HepG2 (cell line): ENCODE measurements around the gene SEC61A2. TPM values are rescaled to one million over a fixed set of nuclear protein-coding genes. Genes with fewer than 3 reads are reported as not detected.

Experiments used
- ATAC-seq: fragments of 200-7000 bp; cut with Tn5 transposase; 3 replicates; pipeline ENCODE4 v1.9.1; 2020; ENCODE audit warnings: mild to moderate bottlenecking, moderate library complexity
- BruUV-seq: library from RNA; stranded (reverse); fragments of 400-500 nt; replicated peaks from 2 replicates; lab custom pipeline; 2021; lab: Mats Ljungman, UMichigan
- CTCF ChIA-PET: fragments of 300-600 bp; formaldehyde crosslinking; extraction: SDS; loops from one replicate; lab custom pipeline; 2021; ENCODE audit warnings: low total read pairs, inconsistent platforms, low intra/inter-chr PET ratio; lab: Yijun Ruan, JAX
- POLR2A ChIA-PET: fragments of 350-600 bp; sonication (Branson Sonifier 250); formaldehyde crosslinking; loops from one replicate; lab custom pipeline; 2020; ENCODE audit warnings: antibody characterized with exemption, inconsistent platforms; lab: Yijun Ruan, JAX
- DNase-seq: peaks from one replicate; pipeline ENCODE4 v3.0.0-alpha.2; 2015; ENCODE audit warnings: low spot score
- FAIRE-seq: peaks from 3 replicates; lab custom pipeline; 2011; peaks lifted over from hg19 to GRCh38; lab: Jason Lieb, UNC
- H2AFZ ChIP-seq: one replicate; pipeline ENCODE4 v1.6.1; 2011; ENCODE audit warnings: low read length, inconsistent platforms
- H3K27ac ChIP-seq: fragments of 300-600 bp; 3 replicates; pipeline ENCODE4 v1.8.0; 2011; ENCODE audit warnings: mixed run types, mild to moderate bottlenecking, mixed read lengths, low read length, inconsistent platforms; ENCODE audit not compliant: insufficient read depth; ENCODE audit errors: extremely low read length
- H3K27me3 ChIP-seq, 2 experiments: fragments of 200-600 bp in 1 of 2; 2 replicates in 1 of 2; 3 replicates in 1 of 2; pipeline versions ENCODE4 v1.6.0 to v1.8.0; 2011; ENCODE audit warnings: low read length in 2 of 2, mild to moderate bottlenecking in 2 of 2, moderate library complexity in 2 of 2, inconsistent platforms in 1 of 2; ENCODE audit not compliant: insufficient read depth in 2 of 2, control insufficient read depth in 1 of 2
- H3K36me3 ChIP-seq, 2 experiments: fragments of 200-600 bp in 1 of 2; replicated peaks in 1 of 2; 2 replicates in 1 of 2; 3 replicates in 1 of 2; pipeline versions ENCODE4 v1.5.1 to v1.8.0; 2011; ENCODE audit warnings: low read length in 2 of 2, inconsistent platforms in 1 of 2; ENCODE audit not compliant: insufficient read depth in 2 of 2, control insufficient read depth in 1 of 2
- H3K4me1 ChIP-seq: 2 replicates; pipeline ENCODE4 v1.5.1; 2012; ENCODE audit warnings: low read length, inconsistent platforms; ENCODE audit not compliant: insufficient read depth
- H3K4me2 ChIP-seq: 2 replicates; pipeline ENCODE4 v1.6.0; 2011; ENCODE audit warnings: low read depth, low read length, inconsistent platforms
- H3K4me3 ChIP-seq, 3 experiments: fragments of 200-600 bp in 1 of 3; sonication (generic), shearing (Covaris generic) in 1 of 3; replicated peaks in 1 of 3; 2 replicates each; pipeline ENCODE4 v1.5.1; 2011 to 2016; ENCODE audit warnings: low read length in 3 of 3, inconsistent platforms in 2 of 3, low read depth in 2 of 3, mild to moderate bottlenecking in 2 of 3, control low read depth in 1 of 3, mixed read lengths in 1 of 3; ENCODE audit not compliant: insufficient read depth in 1 of 3
- H3K79me2 ChIP-seq: one replicate; pipeline ENCODE4 v1.6.1; 2011; ENCODE audit warnings: low read length, inconsistent platforms; ENCODE audit not compliant: insufficient read depth
- H3K9ac ChIP-seq: 2 replicates; pipeline ENCODE4 v1.6.0; 2011; ENCODE audit warnings: mild to moderate bottlenecking, low read depth, low read length, inconsistent platforms; ENCODE audit not compliant: insufficient read depth
- H3K9me3 ChIP-seq: 2 replicates; pipeline ENCODE4 v1.5.1; 2012; ENCODE audit warnings: mild to moderate bottlenecking, low read length
- H4K20me1 ChIP-seq: 2 replicates; pipeline ENCODE4 v1.6.0; 2011; ENCODE audit warnings: inconsistent platforms, mild to moderate bottlenecking, low read length, moderate library complexity; ENCODE audit not compliant: insufficient read depth
- ARNT2 ChIP-seq: sonication (generic); formaldehyde crosslinking; IDR thresholded peaks from 2 replicates; pipeline ENCODE4 v1.8.0; 2022; ENCODE audit warnings: mild to moderate bottlenecking, low read depth, missing genetic modification reagents, moderate library complexity
- ARNTL ChIP-seq: sonication (generic); formaldehyde crosslinking; IDR thresholded peaks from 2 replicates; pipeline ENCODE4 v1.4.0; 2020; ENCODE audit warnings: mild to moderate bottlenecking, missing genetic modification reagents
- DPF2 ChIP-seq: sonication (generic); formaldehyde crosslinking; IDR thresholded peaks from 2 replicates; pipeline ENCODE4 v1.4.0; 2020; ENCODE audit warnings: mild to moderate bottlenecking, low read depth, missing genetic modification reagents, borderline replicate concordance
- NAIF1 ChIP-seq: sonication (generic); formaldehyde crosslinking; IDR thresholded peaks from 2 replicates; pipeline ENCODE4 v1.5.0; 2020; ENCODE audit warnings: mild to moderate bottlenecking, missing genetic modification reagents, borderline replicate concordance
- NFYB ChIP-seq: sonication (generic); formaldehyde crosslinking; IDR thresholded peaks from 2 replicates; pipeline ENCODE4 v1.4.0; 2020; ENCODE audit warnings: missing genetic modification reagents
- RORA ChIP-seq: sonication (generic); formaldehyde crosslinking; IDR thresholded peaks from 2 replicates; pipeline ENCODE4 v1.5.0; 2020; ENCODE audit warnings: mild to moderate bottlenecking, missing genetic modification reagents, moderate library complexity
- ZBTB7B ChIP-seq: sonication (generic); formaldehyde crosslinking; IDR thresholded peaks from 2 replicates; pipeline ENCODE4 v1.4.0; 2020; ENCODE audit warnings: missing genetic modification reagents
- ZNF180 ChIP-seq: sonication (generic); formaldehyde crosslinking; IDR thresholded peaks from 2 replicates; pipeline ENCODE4 v1.4.0; 2020; ENCODE audit warnings: low read depth, missing genetic modification reagents, borderline replicate concordance
- ZNF350 ChIP-seq: sonication (generic); formaldehyde crosslinking; IDR thresholded peaks from 2 replicates; pipeline ENCODE4 v1.4.0; 2020; ENCODE audit warnings: mild to moderate bottlenecking, low read depth, missing genetic modification reagents, borderline replicate concordance
- ZNF749 ChIP-seq: sonication (generic); formaldehyde crosslinking; IDR thresholded peaks from 2 replicates; pipeline ENCODE4 v1.8.0; 2022; ENCODE audit warnings: mild to moderate bottlenecking, missing genetic modification reagents, moderate library complexity, borderline replicate concordance
- ZZZ3 ChIP-seq: sonication (generic); formaldehyde crosslinking; IDR thresholded peaks from 2 replicates; pipeline ENCODE4 v1.4.0; 2020; ENCODE audit warnings: missing genetic modification reagents, mild to moderate bottlenecking, borderline replicate concordance
- WGBS: methylation state at CpG from one replicate; pipeline ENCODE4 v1.1.6; 2017; ENCODE audit warnings: low lambda C conversion rate; 5-methylcytosine and 5-hydroxymethylcytosine counted together
- in situ Hi-C: cut with HindIII; loops from 2 replicates; pipeline ENCODE4 v1.10.0; 2017; ENCODE audit warnings: low pct_unique_long_range_greater_than_20kb; ENCODE audit not compliant: extremely low pct_ligation_motif_present
- intact Hi-C: fragments of 100-400 bp; cut with micrococcal nuclease; formaldehyde crosslinking; loops from one replicate; pipeline ENCODE4 v1.10.0; 2022; ENCODE audit not compliant: unreplicated experiment
- polyA plus RNA-seq, 8 experiments: library from polyadenylated mRNA; depleted of rRNA in 3 of 8; stranded (reverse) in 7 of 8; unstranded in 1 of 8; fragments of >200 nt; fragmentation: Illumina TruSeq in 4 of 8; extraction: Trizol in 4 of 8; gene quantifications; 2 replicates each; pipeline versions ENCODE4 v1.2.1 to v1.2.3, GENCODE V29; 2011 to 2016; ENCODE audit warnings: low read depth in 4 of 8, missing spikeins in 1 of 8, mixed read lengths in 1 of 8; ENCODE audit not compliant: insufficient read depth in 1 of 8
- total RNA-seq, 5 experiments: library from RNA; depleted of rRNA; stranded (reverse); fragments of >200 nt; fragmentation: Illumina TruSeq; extraction: Trizol; gene quantifications; 2 replicates each; pipeline ENCODE4 v1.2.3, GENCODE V29; 2016; ENCODE audit warnings: low read depth in 1 of 5
- TF ChIP-seq, protein P1 (sequence below): sonication (generic); formaldehyde crosslinking; IDR thresholded peaks from 2 replicates; pipeline ENCODE4 v1.8.1; 2023; ENCODE audit warnings: mild to moderate bottlenecking, missing genetic modification reagents, borderline replicate concordance
- TF ChIP-seq, protein P2 (sequence below): sonication (generic); formaldehyde crosslinking; IDR thresholded peaks from 2 replicates; pipeline ENCODE4 v1.5.1; 2020; ENCODE audit warnings: missing genetic modification reagents, mild to moderate bottlenecking, borderline replicate concordance
- TF ChIP-seq, protein P3 (sequence below): sonication (generic); formaldehyde crosslinking; IDR thresholded peaks from 2 replicates; pipeline ENCODE4 v1.5.0; 2020; ENCODE audit warnings: missing genetic modification reagents

The SEC61A2 gene
- total and polyA plus RNA-seq, 2 of the 13 experiments (the other 11 are each of a cell fraction or from before 2014, with no cell fraction given): 5.5 to 7.4 TPM

GRCh38 chr10:12130237-12130872, 878 bp downstream of the SEC61A2 start (continued):
- TF ChIP-seq, protein P1, sequence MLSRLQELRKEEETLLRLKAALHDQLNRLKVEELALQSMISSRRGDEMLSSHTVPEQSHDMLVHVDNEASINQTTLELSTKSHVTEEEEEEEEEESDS: no peak
- no peak for TF ChIP-seq RORA (CRISPR knock-in tag)
- TF ChIP-seq ZNF749 (CRISPR knock-in tag): no peak

DNA sequence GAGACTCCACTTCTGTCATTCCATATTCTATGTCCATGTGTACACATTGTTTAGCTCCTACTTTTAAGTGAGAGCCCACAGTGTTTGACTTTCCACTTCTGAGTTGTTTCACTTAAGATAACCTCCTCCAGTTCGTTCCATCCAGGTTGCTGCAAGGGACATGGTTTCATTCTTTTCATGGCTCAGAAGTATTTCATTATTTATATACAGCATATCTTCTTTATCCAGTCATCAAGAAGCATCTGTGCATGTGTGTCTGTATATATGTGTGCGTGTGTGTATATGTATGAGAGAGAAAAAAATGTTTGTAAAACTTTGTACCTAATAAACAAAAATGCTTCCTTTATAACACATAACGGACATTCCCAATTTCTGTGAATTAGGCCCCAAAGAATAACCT, 6.2 kb downstream of the SEC61A2 start:
- Histone ChIP-seq H3K79me2 (no peaks in the 10 kb centered on the region), H3K9me3 (no peaks in the 10 kb centered on the region), H4K20me1 (no peaks in the 10 kb centered on the region), H3K27me3 (no peaks in the 10 kb centered on the region), H3K4me2 (no peak overlapping the region), H3K4me3 (no peak overlapping the region), H3K4me1 (peaks cover 2% of the 10 kb centered on the region), H2AFZ (no peak overlapping the region), H3K36me3 (peaks cover 0 to 13% of the 10 kb centered on the region in 2 experiments; a peak in 4 of 5 replicates)
- intact Hi-C loops: no loop called here
- FAIRE-seq (no peak), ATAC-seq (no peak), DNase-seq (no peak)
- POLR2A ChIA-PET: no interaction called here
- 95% methylated on average over 3 of the region's 3 CpGs for WGBS
- TF ChIP-seq ARNT2 (CRISPR knock-in tag): no peak
- TF ChIP-seq ZZZ3 (CRISPR knock-in tag): no peak
- TF ChIP-seq ZNF180 (CRISPR knock-in tag): no peak
- no peak for TF ChIP-seq ZNF350
- TF ChIP-seq NAIF1 (CRISPR knock-in tag): no peak
- TF ChIP-seq, protein P2, sequence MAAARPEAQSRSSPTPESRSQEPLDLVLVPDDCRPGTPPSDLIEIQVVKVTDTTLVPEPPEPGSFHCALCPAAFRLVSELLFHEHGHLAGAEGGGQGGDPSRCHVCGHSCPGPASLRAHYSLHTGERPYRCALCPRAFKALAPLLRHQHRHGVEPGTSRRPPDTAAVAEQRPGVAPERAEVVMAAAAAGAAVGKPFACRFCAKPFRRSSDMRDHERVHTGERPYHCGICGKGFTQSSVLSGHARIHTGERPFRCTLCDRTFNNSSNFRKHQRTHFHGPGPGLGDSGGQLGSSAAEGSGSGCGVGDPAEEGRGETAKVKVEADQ (CRISPR knock-in tag): no peak
- TF ChIP-seq, protein P3, sequence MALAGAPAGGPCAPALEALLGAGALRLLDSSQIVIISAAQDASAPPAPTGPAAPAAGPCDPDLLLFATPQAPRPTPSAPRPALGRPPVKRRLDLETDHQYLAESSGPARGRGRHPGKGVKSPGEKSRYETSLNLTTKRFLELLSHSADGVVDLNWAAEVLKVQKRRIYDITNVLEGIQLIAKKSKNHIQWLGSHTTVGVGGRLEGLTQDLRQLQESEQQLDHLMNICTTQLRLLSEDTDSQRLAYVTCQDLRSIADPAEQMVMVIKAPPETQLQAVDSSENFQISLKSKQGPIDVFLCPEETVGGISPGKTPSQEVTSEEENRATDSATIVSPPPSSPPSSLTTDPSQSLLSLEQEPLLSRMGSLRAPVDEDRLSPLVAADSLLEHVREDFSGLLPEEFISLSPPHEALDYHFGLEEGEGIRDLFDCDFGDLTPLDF (CRISPR knock-in tag): no peak
- no peak for TF ChIP-seq ARNTL (CRISPR knock-in tag)
- TF ChIP-seq ZBTB7B (CRISPR knock-in tag): no peak
- TF ChIP-seq NFYB (CRISPR knock-in tag): no peak
- TF ChIP-seq DPF2 (CRISPR knock-in tag): no peak
- TF ChIP-seq, all 625 proteins: peak for 0
- H3K9ac ChIP-seq: no peak overlapping the region
- in situ Hi-C loops: no loop called here
- no TSS peak for BruUV-seq
- CTCF ChIA-PET: no interaction called here
- no peak overlapping the region for H3K27ac ChIP-seq
